GM21528 (cell line): Measurements from ENCODE around the gene ZNF669.
"Not testable (repeated sequence)": the region's sequence is repeated elsewhere in the genome, so short reads cannot be mapped to it uniquely, and the experiment has no call there.

ENCODE experiments used
- ATAC-seq: cut with Tn5 transposase; IDR thresholded peaks from one replicate; pipeline ENCODE4 v1.9.1; 2021; ENCODE audit warnings: mild to moderate bottlenecking, moderate library complexity; ENCODE audit not compliant: unreplicated experiment, low FRiP score

Gene ZNF669

GRCh38 chr1:247103859-247104591 lies at the start of gene ZNF669:
Gene ZNF669, minus strand, starts transcription at chr1:247104356. Its CDS starts 157 bp downstream, at chr1:247104199.
- ATAC-seq = peak; percentile 100

DNA sequence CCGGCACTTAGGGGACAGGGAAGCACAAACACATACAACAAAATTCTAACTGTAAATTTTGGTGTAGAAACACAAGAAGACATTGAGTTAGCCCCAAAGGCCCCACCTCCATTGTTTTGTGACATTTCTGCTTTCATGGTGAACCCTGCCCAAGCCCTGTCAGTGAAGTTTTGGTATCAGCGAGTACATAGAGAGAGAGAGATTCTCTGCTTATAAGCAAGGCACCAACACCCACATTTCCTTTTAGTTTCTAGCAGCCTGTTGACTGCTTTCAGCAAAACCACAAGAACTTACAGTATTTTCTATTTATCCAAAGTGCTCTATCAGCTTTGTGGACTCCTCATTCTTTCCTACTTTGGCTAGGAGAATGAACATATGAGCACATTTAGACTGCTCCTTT lies 43.6 kb upstream of the ZNF669 start:
- no peak for ATAC-seq

GRCh38 chr1:247147120-247147519 lies 43.0 kb upstream of the ZNF669 start:
- ATAC-seq = not testable (repeated sequence)

GRCh38 chr1:247146671-247147070 lies 42.5 kb upstream of the ZNF669 start:
- ATAC-seq = no peak

- no peak for ATAC-seq
These were observed 41.1 kb upstream of the ZNF669 start for GRCh38 chr1:247145279-247145678.

DNA sequence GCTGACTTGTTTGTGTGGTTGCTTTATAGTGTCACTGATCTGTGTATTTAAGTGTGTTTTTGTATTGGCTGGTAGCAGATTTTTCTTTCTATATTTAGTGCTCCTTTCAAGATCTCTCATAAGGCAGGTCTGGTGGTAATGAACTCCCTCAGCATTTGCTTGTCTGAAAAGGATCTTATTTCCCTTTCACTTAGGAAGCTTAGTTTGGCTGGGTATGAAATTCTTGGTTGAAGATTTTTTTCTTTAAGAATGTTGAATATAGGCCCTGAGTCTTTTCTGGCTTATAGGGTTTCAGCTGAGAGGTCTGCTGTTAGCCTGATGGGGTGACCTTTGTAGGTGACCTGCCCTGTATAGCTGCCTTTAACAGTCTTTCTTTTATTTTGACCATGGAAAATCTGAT lies 35.4 kb upstream of the ZNF669 start:
- not testable (repeated sequence) for ATAC-seq

- ATAC-seq = no peak
These were observed 27.1 kb upstream of the ZNF669 start for GRCh38 chr1:247131236-247131635.

GRCh38 chr1:247127519-247128282 lies 23.5 kb upstream of the ZNF669 start:
- ATAC-seq = not testable (repeated sequence)

DNA sequence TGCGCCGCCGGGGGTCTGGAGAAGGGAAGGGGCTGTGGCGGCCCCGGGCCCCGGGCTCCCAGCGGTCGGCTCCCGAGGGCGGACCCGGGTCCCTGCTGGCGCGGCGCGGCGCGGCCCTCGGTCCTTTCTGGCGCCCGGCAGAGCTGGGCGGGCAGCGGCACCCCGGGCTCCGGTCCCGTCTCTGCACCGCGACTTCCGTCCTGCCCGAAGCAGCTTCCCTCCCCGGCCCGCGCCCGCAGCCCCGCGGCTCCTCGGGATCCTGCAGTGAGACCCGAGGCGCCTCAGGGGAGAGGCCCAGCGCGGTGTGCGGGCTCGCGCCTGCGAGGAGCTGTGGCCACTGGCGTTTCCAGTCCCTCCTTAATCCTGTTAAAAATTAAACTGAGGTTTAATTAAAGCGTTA lies 22.4 kb upstream of the ZNF669 start:
- ATAC-seq = peak; percentile 75

- ATAC-seq = peak; percentile 99
These were observed 22.0 kb upstream of the ZNF669 start for GRCh38 chr1:247126166-247126565.

- no peak for ATAC-seq
These were observed 17.2 kb upstream of the ZNF669 start for GRCh38 chr1:247121382-247121781.

GRCh38 chr1:247120408-247120668 lies 16.2 kb upstream of the ZNF669 start:
- not testable (repeated sequence) for ATAC-seq

- ATAC-seq = no peak
These were observed 15.6 kb upstream of the ZNF669 start for GRCh38 chr1:247119600-247120407.

DNA sequence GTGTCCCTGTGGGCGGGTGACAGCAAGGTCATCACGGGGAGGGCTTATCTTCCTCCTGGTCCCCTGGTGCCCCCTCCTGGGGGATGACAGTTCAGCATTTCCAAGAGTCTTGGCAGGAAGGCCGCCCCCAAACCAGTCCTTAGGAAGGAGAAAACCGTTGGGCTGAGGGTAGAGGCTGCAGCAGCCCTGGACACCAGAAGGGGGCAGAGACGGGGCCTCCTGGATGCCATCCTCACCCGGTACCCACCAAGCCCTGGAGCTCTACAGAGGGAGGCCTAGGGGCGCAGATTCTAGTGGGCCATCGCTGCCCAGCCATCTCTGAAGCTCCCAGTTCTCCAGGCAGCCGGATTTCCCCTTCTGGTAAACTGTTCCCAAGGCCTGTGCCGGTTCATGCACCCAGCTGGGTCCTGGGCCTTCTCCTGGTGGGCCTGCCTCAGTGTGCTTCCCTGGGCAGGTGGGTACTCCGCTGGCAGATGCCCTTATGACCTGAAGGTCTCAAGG lies 14.8 kb upstream of the ZNF669 start:
- ATAC-seq = no peak

DNA sequence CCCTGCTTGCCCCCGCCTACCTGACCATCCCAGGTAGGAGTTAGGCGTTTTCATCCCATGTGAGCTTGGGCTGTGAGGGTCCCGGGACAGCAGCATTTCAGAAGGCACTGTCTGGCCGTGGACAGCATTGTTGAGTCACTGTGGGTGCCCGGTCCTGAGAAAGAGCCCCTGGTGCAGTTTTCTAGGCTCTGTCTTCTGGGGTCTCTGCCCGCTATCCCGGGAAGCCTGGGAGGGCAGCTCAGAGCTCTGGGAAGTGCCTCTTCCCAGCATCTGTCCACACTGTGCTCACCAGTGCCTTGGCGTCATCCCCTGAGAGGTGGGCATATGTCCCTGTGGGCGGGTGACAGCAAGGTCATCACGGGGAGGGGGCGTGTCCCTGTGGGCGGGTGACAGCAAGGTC lies 11.4 kb upstream of the ZNF669 start:
- no peak for ATAC-seq

- ATAC-seq = no peak
These were observed 11.0 kb upstream of the ZNF669 start for GRCh38 chr1:247115141-247115510.

DNA sequence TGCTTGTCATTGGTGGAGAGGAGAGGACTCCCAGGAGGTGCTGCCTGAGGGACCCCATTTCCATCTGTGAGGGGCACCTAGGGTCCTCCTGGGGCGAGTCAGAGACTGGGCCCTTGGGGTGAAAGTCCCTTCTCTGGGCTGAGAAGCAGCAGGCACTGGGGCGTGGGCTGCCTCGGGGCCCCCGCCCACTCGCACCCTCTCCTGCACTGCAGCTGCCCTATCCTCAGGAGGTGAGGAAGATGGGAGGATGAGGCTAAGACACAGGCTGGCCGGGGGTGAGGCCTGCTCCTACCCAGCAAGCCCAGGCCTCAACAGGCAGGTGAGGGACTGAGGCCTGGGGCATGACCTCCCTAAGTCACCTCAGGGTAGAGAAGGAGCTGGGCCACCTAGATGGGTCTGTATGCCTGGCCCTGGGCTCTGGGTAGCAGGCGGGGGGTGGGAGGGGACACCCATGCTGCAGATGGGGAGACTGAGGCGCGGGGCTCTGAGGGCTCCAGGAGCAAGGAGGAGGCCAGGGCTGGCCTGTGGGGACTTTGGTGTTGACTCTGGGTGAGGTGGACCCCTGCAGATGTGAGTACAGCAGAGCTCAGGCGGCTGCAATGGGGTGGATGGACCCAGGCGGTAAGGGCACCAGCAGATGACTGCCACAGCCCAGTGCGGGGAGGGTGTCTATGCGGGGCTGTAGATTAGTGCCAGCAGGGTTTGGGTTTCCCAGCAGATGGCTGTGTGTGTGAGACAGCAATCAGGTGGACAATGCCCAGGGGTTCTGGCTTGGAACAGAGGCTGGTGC lies 10.4 kb upstream of the ZNF669 start:
- no peak for ATAC-seq

DNA sequence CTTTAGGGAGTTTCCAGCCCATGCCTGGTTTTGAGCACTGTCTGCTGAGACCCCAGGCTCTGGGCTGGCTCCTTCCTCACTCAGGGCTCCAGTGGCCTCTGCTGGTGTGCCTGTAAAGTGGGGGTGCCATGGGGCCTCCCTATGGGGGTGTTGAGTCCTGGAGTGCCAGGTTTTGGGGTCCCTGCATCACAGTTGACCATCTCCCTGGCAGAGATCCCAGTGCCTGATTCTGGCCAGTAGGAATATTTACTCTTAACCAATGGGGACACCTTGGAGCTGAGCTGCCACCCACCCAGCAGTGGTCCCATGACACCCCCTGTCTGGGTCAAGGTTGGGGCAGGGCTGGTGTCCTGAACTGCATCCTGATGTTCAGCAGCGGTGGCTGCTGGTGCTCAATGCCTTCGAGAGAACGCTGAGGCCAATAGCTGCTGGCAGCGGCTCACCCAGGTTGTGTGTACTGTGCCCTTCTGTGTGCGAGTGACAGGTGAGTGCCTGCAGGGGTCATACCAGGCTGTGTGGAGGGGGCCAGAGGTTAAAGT lies 9.6 kb upstream of the ZNF669 start:
- ATAC-seq = no peak

GRCh38 chr1:247113094-247113497 lies 8.9 kb upstream of the ZNF669 start:
- ATAC-seq = no peak

DNA sequence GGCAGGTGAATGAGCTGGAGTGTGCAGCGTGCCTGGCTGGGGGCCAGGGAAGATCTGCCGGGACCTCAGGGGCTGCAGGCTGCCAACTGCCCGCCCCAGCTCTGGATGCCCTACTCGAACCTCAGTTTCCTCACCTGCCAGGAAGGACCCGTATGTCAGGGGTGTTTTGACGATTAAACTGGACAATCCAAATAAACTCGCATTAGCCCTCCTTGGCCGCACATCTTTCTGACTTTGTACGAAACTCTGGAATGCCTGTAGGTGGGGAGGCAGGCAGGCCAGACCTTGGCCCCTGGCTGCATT lies 8.3 kb upstream of the ZNF669 start:
- ATAC-seq = no peak
